GM18858 (cell line): Measurements from ENCODE around the gene CHIC1.
A peak's percentile ranks its signal among the peaks of the same experiment; 100 is the strongest.
"Not testable (repeated sequence)": the region's sequence is repeated elsewhere in the genome, so short reads cannot be mapped to it uniquely, and the experiment has no call there.

Experiments
- ATAC-seq: cut with Tn5 transposase; IDR thresholded peaks from one replicate; pipeline ENCODE4 v1.9.1; 2021; ENCODE audit not compliant: unreplicated experiment

Gene CHIC1

GRCh38 chrX:73562984-73563737 lies at the start of gene CHIC1:
CHIC1 (plus strand) TSS chrX:73563197; CDS start chrX:73563285, 88 bp downstream.
- peak; percentile 38 for ATAC-seq

DNA sequence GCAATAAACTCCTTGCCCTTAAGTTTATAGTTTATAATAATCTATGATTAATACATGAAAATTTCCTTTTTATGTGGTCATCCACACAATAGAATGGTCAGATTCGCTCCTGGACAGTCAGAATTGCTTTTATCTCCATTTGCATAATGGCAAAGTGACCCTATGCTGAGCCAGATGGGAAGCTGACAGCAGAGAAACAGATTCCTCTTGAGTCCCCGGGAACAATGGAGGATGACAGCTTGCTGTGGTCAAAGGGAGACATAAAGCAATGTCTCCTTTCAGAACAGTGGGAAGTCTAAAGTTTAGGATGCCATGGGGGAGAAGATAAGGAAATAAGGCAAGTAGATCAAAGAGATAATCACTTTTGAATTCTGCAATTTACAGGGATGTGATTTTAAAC lies 40.2 kb upstream of the CHIC1 start:
- not testable (repeated sequence) for ATAC-seq

DNA sequence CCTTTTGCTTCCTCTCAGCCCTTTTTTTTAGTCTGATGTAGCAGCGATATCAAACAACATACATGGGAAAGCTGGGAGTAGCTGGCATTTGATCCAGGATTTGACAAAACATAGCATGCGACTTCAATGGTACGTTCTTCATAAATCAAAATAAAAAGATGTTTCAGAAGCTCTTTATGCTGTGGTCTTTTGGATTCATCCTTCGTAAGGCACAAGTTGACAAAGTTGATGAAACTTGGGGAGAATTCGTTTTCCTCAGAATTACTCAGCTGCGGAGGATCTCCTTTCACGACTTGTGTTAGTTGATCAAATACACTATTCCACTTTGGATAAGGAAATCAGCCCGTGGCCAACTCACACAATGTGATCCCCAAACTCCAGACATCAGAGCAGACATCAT lies 38.1 kb upstream of the CHIC1 start:
- no peak for ATAC-seq

GRCh38 chrX:73525928-73526690 lies 36.9 kb upstream of the CHIC1 start:
- no peak for ATAC-seq

GRCh38 chrX:73531655-73532054 lies 31.3 kb upstream of the CHIC1 start:
- not testable (repeated sequence) for ATAC-seq

GRCh38 chrX:73556159-73556558 lies 6.8 kb upstream of the CHIC1 start:
- ATAC-seq = no peak

- no peak for ATAC-seq
Measured at GRCh38 chrX:73561801-73562200, 1.2 kb upstream of the CHIC1 start.

DNA sequence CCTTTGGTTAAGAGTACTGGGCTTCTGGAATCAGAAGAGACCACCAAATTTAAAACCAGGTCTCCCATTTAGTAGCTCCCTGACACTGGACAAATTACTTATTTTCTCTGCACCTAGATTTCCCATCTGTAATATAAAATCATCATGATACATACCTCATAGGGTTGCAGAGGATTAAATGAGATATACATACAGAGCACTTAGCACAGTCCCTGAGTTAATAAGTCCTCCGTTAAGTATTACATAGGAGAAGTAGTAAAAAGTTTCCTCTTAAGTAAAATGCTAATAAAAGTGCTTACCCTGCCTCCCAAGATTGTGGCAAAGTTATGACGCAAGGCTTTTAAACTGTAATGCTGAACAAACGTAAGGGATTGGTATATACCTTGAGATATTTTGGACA lies 539 bp upstream of the CHIC1 start:
- ATAC-seq = peak; percentile 5

- ATAC-seq = peak; percentile 19
Measured at GRCh38 chrX:73563738-73564068, 706 bp downstream of the CHIC1 start.

DNA sequence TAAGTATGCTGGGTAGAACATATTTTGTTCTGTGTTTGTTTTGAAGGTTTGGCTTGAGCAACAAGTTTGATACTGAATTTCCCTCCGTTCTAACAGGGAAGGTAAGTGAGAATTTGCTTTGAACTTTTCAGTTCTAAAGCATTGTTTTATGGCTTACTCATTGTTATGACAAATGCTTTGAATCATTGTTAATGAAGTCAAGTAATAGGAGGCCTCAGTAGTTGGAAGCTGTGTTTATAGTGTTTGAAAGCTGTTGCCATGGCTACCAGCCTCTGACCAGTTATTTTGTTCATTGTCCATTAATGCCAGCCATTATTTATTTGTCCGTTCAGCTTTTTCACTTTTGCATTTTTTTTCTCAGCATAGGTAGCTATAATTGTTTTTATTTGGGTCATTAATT lies 14.4 kb downstream of the CHIC1 start:
- no peak for ATAC-seq

DNA sequence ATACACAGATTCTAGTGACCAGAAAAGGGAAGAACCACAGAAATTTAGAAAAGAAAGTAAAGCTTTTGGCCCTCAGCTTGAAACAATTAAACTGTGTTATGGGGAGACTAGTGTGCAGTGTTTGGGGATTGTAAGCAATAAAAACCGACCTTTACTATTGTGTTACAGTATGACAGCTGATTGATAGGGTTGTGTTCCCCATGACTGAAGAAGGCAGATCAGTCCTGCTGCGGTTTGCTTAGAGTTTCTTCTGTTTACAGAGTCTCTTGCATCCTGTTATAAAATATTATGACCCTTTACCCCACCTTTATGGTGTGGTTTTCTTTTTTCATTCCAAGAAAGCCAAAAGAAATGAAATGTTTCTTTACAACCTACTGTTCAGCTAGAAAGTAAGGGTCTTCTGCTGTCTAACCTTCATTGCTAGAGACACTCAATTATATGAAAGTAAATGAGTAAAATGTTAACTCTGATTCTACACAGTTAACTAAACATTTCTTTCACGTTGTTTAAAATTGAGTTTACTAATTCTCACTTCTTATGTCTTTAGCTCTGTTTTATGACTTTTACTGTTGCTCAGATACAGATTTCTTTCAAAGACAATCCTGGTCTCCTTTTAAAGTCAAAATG lies 18.1 kb downstream of the CHIC1 start:
- peak; percentile 80 for ATAC-seq

DNA sequence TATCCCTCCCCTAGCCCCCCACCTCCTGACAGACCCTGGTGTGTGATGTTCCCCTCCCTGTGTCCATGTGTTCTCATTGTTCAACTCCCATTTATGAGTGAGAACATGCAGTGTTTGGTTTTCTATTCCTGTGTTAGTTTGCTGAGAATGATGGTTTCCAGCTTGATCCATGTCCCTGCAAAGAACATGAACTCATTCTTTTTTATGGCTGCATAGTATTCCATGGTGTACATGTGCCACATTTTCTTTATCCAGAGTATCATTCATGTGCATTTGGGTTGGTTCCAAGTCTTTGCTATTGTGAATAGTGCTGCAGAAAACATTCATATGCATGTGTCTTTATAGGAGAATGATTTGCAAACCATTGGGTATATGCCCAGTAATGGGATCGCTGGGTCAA lies 34.8 kb downstream of the CHIC1 start:
- ATAC-seq = not testable (repeated sequence)

DNA sequence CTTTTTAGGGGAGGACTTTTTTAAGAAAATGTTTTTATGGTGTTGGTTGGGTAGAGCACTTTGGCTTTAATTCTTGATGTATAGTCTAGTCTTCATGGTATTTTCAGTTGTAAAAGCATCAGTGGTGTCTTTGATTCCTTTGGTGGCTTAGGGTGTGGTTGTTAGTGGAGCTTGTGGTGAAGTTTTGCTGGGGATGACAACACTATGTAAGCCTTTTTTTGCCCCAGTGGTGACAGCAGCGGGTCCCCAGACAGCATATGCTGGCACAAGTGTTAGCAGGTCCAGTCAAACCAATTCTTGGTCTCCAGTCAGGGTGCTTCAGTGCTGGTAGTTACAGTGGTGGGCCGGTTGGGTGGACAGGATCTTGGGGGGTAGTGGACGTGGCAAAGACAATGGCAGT lies 52.0 kb downstream of the CHIC1 start:
- ATAC-seq = no peak

DNA sequence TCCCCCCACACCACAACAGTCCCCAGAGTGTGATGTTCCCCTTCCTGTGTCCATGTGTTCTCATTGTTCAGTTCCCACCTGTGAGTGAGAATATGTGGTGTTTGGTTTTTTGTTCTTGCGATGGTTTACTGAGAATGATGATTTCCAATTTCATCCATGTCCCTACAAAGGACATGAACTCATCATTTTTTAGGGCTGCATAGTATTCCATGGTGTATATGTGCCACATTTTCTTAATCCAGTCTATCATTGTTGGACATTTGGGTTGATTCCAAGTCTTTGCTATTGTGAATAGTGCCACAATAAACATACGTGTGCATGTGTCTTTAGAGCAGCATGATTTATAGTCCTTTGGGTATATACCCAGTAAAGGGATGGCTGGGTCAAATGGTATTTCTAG lies 78.7 kb downstream of the CHIC1 start:
- ATAC-seq = not testable (repeated sequence)

GRCh38 chrX:73647212-73647611 lies 84.2 kb downstream of the CHIC1 start:
- no peak for ATAC-seq

- ATAC-seq = no peak
Measured at GRCh38 chrX:73647632-73648322, 84.8 kb downstream of the CHIC1 start.

DNA sequence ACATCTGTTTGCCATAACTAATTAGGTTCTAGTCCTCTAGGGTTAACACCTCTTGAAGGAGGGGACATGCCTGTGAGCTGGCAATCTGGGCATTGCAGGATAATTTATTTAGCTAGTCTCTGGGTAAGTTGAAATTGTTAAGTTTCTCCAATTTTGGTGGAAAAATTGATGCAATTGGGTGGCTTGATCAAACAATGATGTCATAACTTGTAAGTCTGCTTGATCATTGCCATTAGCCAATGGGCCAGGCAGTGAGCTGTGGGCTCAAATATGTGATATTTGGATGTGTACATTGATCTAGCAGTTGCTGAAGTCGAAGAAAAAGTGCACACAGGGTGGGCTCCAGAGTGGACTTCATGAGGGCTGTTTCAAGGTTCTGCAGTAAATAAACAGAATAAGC lies 98.3 kb downstream of the CHIC1 start:
- ATAC-seq = not testable (repeated sequence)

- no peak for ATAC-seq
Measured at GRCh38 chrX:73668779-73669178, 105.8 kb downstream of the CHIC1 start.

- ATAC-seq = no peak
Measured at GRCh38 chrX:73681408-73681807, 118.4 kb downstream of the CHIC1 start.

GRCh38 chrX:73683236-73683859 lies 120.4 kb downstream of the CHIC1 start:
- ATAC-seq = no peak

DNA sequence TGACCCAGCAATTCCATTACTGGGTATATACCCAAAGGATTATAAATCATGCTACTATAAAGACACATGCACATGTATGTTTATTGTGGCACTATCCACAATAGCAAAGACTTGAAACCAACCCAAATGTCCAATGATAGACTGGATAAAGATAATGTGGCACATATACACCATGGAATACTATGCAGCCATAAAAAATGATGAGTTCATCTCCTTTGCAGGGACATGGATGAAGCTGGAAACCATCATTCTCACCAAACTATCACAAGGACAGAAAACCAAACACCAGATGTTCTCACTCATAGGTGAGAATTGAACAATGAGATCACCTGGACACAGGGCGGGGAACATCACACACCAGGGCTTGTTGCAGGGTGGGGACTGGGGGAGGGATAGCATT lies 144.0 kb downstream of the CHIC1 start:
- not testable (repeated sequence) for ATAC-seq
